Renal cortex interstitium (tissue), 11 donors: ENCODE measurements around the gene ABCA6. TPM values are rescaled to one million over a fixed set of nuclear protein-coding genes. Genes with fewer than 3 reads are reported as not detected.

Experiments used
- DNase-seq, 11 donors: peaks; one replicate each; pipeline ENCODE4 v3.0.0-alpha.2; 2013; ENCODE audit warnings: low read depth in 9 of 11, low spot score in 4 of 11; ENCODE audit errors: extremely low read depth in 1 of 11
- polyA plus RNA-seq, 3 donors: library from polyadenylated mRNA; unstranded; fragments of 120-200 nt; gene quantifications; one replicate each; pipeline ENCODE4 v1.2.1, GENCODE V29; 2013; ENCODE audit not compliant: insufficient read length in 3 of 3

The ABCA6 gene
- polyA plus RNA-seq, 3 donors: 4.7 to 6.7 (median 6.0) TPM

DNA sequence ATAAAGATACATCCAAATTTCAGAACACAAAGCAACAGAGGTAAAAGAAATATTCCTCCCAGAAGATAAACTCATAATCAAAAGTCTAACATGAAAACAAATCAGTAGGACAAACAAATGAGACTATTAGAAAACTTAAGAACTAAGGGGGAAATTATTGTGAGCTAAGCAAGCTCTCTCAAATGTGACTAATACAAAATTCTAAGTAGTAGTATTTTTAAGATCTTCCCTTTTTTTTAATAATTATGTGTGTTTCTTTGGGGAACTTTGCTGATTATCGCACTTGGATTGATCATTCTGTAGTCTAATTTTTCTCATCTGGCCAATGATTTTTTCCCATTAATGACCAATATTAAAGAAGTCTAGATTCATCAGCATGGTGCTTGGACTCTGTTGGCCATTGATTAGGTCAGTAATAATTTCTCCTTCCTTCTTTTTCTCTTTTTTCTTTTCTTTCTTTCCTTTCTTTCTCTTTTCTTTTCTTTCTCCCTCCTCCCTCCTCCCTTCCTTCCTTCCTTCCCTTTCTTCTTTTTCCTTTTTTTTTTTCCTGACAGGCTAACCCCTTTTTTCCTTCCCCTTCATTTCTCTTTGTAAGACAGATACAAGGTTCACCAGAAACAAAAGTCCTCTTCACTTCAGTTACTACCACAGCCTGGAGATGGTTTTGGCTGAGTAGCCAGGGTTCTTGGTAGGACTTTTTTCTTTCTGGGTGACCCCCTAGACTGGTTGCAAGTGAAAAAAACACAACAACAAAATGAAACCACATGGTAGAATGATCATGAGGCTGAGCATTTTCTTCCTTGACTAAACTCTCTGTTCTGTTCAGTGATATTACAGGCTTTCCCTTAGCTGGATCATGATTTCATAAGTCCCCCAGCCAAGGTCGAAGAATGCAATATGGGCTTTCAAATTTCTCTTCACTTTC lies 2.9 kb upstream of the ABCA6 start:
- DNase-seq: no peak

GRCh38 chr17:69143683-69144231 lies 2.1 kb upstream of the ABCA6 start:
- no peak for DNase-seq

DNA sequence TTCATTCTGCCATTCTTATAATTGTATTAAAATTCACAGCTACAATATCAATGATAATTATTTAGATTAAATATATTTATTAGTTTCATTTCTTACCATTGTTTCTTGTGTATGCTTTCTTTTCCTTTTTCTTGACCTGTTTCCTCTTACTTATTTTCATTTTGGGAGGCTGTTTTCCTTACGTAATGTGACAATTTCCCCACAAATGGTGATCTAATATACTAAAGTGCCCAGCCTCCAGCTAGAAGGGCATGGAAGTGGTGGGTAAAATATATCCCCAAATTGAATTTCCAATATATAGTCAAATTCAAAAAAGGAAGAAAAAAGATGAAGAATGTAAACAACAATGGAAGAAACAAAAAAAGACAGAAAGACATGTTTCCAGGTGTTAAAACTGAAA lies 1.5 kb upstream of the ABCA6 start:
- DNase-seq: no peak

GRCh38 chr17:69142175-69142802 lies 594 bp upstream of the ABCA6 start:
- peak in 4 of 11 donors; percentile 7 to 15 (median 9) for DNase-seq

- no peak for DNase-seq
These were observed 7.6 kb downstream of the ABCA6 start for GRCh38 chr17:69134112-69134511.

DNA sequence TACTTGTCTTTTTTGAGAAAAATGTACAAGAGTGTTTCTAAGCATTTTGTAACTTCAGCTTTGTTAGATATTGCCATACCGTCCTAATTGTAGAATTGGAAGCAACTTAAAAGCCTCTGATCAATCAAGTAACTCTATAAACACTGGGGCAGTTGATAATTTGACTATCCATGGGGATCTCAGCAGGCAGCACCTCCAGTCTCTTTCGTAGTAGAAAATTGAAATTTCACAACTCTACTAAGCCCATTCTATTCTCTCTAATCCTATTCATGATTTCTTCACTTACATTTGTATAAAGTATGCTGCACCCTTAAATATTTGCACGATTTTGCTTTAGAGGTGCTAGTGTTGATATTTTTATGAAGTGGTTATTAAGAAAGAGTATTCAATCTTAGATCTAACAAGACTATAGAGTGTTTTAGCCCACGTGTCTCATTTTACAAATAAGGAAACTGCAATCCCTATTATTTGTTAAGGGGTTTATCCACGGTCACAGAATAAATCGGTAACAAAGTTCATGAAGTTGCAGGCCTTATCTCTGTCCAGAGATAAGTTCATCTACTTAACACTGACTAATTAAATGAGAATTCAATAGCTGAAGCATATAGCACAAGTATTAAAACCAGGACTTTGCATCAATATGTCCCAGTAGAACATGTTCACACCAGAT lies 10.9 kb downstream of the ABCA6 start:
- no peak for DNase-seq

DNA sequence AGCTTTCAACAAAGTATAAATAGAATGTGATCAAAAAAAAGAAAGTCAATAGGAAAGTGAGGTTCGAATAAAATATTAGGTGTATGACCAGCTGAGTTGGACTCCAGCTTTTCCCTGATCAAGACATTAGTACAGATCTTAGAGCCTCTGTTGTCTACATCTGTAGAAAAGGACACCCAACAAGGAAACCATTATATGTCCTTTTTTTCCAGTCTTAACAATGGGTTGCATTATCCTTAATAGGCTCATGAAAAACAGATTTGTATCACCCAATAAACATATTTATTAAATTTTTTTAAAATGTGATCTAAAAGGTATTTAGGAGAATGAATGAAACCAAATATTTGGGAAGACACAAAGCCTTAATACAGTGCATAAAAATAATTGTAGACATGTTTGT lies 18.1 kb downstream of the ABCA6 start:
- DNase-seq: no peak

DNA sequence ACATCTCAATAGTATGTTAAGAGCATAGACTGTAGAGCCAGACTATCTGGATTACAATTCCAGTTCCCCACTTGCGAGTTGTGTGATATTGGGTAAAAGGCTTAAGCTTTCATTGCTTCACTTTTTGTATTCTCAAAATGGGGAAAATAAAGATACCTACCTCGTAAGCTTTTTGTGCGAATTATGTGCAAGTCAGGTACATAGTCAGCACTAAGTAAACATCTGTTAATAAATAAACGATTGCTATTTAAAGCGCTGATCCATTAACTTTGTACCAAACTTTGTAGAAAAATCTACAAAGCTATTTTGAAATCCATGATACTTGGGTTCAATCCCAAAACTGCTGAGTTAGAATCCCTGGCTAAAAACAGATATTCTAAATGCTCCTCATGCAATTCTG lies 19.6 kb downstream of the ABCA6 start:
- no peak for DNase-seq

DNA sequence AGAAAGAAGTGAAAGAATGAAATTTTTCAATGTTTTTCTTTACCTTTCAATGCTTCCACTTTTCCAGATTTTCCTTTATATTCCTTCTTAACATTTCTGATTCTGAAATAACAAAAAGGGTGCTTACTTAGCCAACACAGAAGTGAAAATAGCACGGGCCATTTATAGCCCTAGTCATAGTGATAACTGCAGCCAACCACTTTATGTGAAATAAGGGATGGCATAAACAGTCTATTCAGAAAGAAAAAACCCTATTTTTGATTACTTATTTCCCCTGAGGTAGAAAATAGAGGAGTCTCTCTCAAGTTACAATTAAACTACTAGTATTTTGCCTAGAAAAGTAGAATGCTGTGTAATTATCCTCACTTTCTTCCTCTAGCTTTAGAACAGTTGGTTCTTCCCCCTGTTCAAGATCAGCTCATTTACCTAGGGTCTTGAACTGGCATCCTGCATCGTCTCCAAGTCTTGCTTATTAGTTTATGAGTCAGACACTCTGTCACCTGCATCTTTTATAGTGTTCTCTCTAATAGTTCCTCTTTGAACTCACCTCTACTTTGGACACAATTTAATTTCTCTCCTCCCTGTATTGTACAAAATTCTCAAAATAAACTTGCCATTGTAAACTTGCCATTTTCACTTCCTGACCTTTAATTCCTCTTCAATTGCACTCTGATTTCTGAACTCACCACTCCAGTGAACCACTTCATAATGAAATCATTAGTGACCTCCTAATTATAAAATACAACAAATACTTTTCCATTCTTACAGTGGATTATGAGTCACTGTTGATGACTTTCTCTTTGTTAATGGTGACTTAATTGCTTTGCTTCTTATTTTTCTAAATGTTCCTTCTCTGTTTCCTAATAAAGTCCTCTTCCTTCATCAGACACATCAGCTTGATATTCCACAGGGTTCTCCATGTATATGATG lies 23.6 kb downstream of the ABCA6 start:
- DNase-seq: no peak

- peak in 2 of 11 donors; percentile 15 to 18 for DNase-seq
These were observed 29.9 kb downstream of the ABCA6 start for GRCh38 chr17:69111794-69112193.

GRCh38 chr17:69105907-69106730 lies 35.6 kb downstream of the ABCA6 start:
- DNase-seq: no peak

- no peak for DNase-seq
These were observed 38.0 kb downstream of the ABCA6 start for GRCh38 chr17:69103557-69104233.

GRCh38 chr17:69098625-69099024 lies 43.1 kb downstream of the ABCA6 start:
- no peak for DNase-seq

GRCh38 chr17:69096541-69096940 lies 45.2 kb downstream of the ABCA6 start:
- DNase-seq: no peak

DNA sequence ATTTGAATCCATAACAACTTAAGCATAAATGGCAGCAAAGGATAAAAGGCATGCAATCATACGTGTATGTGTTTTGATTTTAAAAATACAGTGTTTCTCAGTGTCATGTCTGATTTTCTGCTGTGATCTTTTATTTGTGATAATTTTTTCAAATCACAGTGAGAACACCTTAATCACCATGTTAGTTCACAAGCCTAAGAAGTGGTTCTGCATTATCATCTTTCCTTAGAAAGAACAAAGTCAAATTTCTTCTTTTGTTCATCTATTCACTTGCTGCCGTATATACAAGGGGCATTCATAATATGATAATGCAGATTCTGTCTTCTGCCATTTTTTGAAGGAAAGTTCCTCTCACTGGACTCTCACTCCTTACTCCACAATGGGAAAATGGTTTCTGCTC lies 47.7 kb downstream of the ABCA6 start:
- no peak for DNase-seq

DNA sequence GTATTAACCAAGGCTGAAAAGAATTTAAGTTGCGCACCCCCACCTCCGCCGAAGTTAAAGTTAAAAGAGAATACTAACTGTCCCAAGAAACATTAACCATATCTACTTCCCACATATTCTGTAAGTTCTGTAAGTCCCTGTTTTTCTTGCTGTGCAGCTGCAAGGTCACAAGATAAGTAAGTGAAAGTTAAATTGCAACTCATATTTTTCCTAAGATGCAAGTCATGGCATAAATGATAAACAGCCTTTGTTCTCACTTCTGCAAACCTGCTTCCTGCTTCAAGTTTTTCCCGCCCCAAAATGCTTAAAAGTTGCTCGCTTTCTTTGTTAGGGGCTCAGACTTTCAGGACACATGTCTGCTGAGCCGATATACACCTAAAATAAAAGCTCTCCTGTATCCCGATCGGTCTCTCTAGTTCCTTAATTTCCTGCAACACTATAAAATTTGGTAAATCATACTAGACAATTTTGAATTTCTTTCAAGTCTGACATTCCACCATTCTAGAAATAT lies 48.4 kb downstream of the ABCA6 start:
- peak in 2 of 11 donors; percentile 9 to 12 for DNase-seq

DNA sequence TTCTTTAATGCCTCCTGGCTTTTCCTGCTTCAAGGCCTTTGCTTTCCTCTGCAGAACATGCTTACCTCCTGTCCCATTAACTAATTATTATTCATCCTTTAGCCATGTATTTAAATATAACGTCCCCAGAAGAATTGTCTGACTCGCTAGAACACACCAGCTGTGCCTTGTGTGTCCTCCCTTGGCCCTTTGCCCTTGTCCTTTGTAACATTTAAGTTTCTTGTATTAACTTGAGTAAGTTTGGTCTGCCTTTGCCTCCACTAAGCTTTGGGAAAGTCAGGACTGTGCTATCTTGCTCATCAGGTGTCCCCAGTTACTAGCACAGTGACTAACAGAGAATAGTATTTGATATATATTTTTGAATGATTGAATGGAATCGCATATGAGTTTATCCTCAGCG lies 51.3 kb downstream of the ABCA6 start:
- DNase-seq: no peak
